Trophoblast cell (in vitro differentiated cells and primary cell): Measurements from ENCODE around the gene ITGAE.

Experiments
- DNase-seq, 2 donors: peaks; one replicate each; pipeline ENCODE4 v3.0.0-alpha.2; 2016
- H2AFZ ChIP-seq: 2 replicates; pipeline ENCODE4 v1.6.1; 2013; ENCODE audit warnings: low read length, moderate library complexity, mild to moderate bottlenecking; ENCODE audit not compliant: insufficient read depth, poor library complexity
- H2AK5ac ChIP-seq: 2 replicates; pipeline ENCODE4 v1.6.1; 2013; ENCODE audit warnings: mild to moderate bottlenecking, low read length
- H2BK120ac ChIP-seq: 2 replicates; pipeline ENCODE4 v1.6.1; 2013; ENCODE audit warnings: low read length, mild to moderate bottlenecking, moderate library complexity; ENCODE audit not compliant: insufficient read depth, poor library complexity
- H2BK12ac ChIP-seq: 2 replicates; pipeline ENCODE4 v1.6.1; 2013; ENCODE audit warnings: mild to moderate bottlenecking, low read length, moderate library complexity
- H2BK5ac ChIP-seq: 2 replicates; pipeline ENCODE4 v1.6.1; 2013; ENCODE audit warnings: low read length, low read depth, moderate library complexity, mild to moderate bottlenecking; ENCODE audit not compliant: poor library complexity
- H3K14ac ChIP-seq: 2 replicates; pipeline ENCODE4 v1.6.1; 2013; ENCODE audit warnings: mild to moderate bottlenecking, low read length
- H3K18ac ChIP-seq: 2 replicates; pipeline ENCODE4 v1.6.1; 2013; ENCODE audit warnings: mild to moderate bottlenecking, low read length
- H3K23ac ChIP-seq: 2 replicates; pipeline ENCODE4 v1.6.1; 2013; ENCODE audit warnings: low read length
- H3K27ac ChIP-seq: 2 replicates; pipeline ENCODE4 v1.5.1; 2013; ENCODE audit warnings: low read depth, mild to moderate bottlenecking, inconsistent platforms, low read length, moderate library complexity
- H3K27me3 ChIP-seq: 2 replicates; pipeline ENCODE4 v1.6.1; 2013; ENCODE audit warnings: inconsistent platforms, mild to moderate bottlenecking, low read length, moderate library complexity; ENCODE audit not compliant: insufficient read depth
- H3K36me3 ChIP-seq, 2 experiments: 1 replicate in 1 of 2; 2 replicates in 1 of 2; pipeline ENCODE4 v1.6.1; 2013; ENCODE audit warnings: low read length in 2 of 2, mild to moderate bottlenecking in 2 of 2, moderate library complexity in 1 of 2; ENCODE audit not compliant: insufficient read depth in 2 of 2, control insufficient read depth in 1 of 2
- H3K4ac ChIP-seq: 2 replicates; pipeline ENCODE4 v1.6.1; 2013; ENCODE audit warnings: low read depth, mild to moderate bottlenecking, low read length, moderate library complexity
- H3K4me1 ChIP-seq, 2 experiments: 1 replicate in 1 of 2; 2 replicates in 1 of 2; pipeline ENCODE4 v1.6.1; 2013; ENCODE audit warnings: low read length in 2 of 2, mild to moderate bottlenecking in 2 of 2, moderate library complexity in 1 of 2; ENCODE audit not compliant: insufficient read depth in 2 of 2, control insufficient read depth in 1 of 2
- H3K4me2 ChIP-seq: 2 replicates; pipeline ENCODE4 v1.6.1; 2013; ENCODE audit warnings: inconsistent platforms, mild to moderate bottlenecking, low read length, moderate library complexity
- H3K4me3 ChIP-seq: 2 replicates; pipeline ENCODE4 v1.5.1; 2013; ENCODE audit warnings: mild to moderate bottlenecking, low read depth, low read length, inconsistent platforms
- H3K79me1 ChIP-seq: one replicate; pipeline ENCODE4 v1.6.1; 2013; ENCODE audit warnings: low read length
- H3K79me2 ChIP-seq: 2 replicates; pipeline ENCODE4 v1.6.1; 2013; ENCODE audit warnings: low read length, mild to moderate bottlenecking; ENCODE audit not compliant: control insufficient read depth, insufficient read depth, poor library complexity
- H3K9ac ChIP-seq: 2 replicates; pipeline ENCODE4 v1.6.1; 2013; ENCODE audit warnings: mild to moderate bottlenecking, low read length
- H3K9me3 ChIP-seq: 2 replicates; pipeline ENCODE4 v1.6.1; 2013; ENCODE audit warnings: low read depth, mild to moderate bottlenecking, control low read depth, inconsistent platforms, low read length; ENCODE audit not compliant: insufficient read depth
- H4K12ac ChIP-seq: 2 replicates; pipeline ENCODE4 v1.6.1; 2013; ENCODE audit warnings: low read depth, mild to moderate bottlenecking, low read length, moderate library complexity
- H4K8ac ChIP-seq: 2 replicates; pipeline ENCODE4 v1.6.1; 2013; ENCODE audit warnings: low read depth, mild to moderate bottlenecking, low read length, moderate library complexity
- H4K91ac ChIP-seq: one replicate; pipeline ENCODE4 v1.6.1; 2013; ENCODE audit warnings: low read depth, mild to moderate bottlenecking, low read length, moderate library complexity
- WGBS: extraction: QIAGEN DNeasy Blood & Tissue Kit; methylation state at CpG from one replicate; pipeline ENCODE4 v1.1.7; 2013; ENCODE audit warnings: missing lambda C conversion rate; ENCODE audit not compliant: insufficient read length, insufficient coverage; ENCODE audit errors: extremely low coverage; 5-methylcytosine and 5-hydroxymethylcytosine counted together

ITGAE gene

DNA sequence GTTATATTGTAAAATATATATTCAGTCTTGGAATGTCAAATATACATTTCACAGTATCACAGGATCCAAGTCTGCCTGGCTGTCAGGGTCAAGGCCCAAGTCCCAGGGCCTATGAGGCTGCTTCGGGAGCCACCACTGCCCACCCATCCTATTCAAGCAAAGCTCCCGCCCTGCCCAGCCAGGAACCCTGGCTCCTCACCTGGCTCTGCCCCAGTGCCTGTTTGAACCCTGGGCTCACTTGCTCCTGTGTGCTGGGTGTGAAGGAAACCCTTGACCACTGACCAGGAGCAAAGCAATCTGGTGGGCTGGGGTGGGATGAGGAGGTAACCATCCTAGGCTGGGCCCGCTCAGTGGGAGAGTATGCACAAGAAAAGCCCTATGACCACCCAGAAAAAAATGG is 27.0 kb downstream of the ITGAE start:
- no CpG with 5 or more reads among the region's 3 CpGs for WGBS
- no peak overlapping the region for H2BK5ac ChIP-seq
- no peaks in the 10 kb centered on the region for H3K4me1 ChIP-seq
- H4K8ac ChIP-seq = no peak overlapping the region
- no peak overlapping the region for H3K4me2 ChIP-seq
- no peaks in the 10 kb centered on the region for H3K27me3 ChIP-seq
- H2BK120ac ChIP-seq = no peak overlapping the region
- H3K4ac ChIP-seq = no peak overlapping the region
- H3K27ac ChIP-seq = no peak overlapping the region
- no peak overlapping the region for H4K12ac ChIP-seq
- no peak overlapping the region for H3K9ac ChIP-seq
- no peaks in the 10 kb centered on the region for H3K79me1 ChIP-seq
- H2AK5ac ChIP-seq = no peak overlapping the region
- H3K9me3 ChIP-seq = no peaks in the 10 kb centered on the region
- no peaks in the 10 kb centered on the region for H3K79me2 ChIP-seq
- no peak overlapping the region for H2AFZ ChIP-seq
- no peak overlapping the region for H3K23ac ChIP-seq
- DNase-seq = no peak
- H3K36me3 ChIP-seq = no peaks in the 10 kb centered on the region
- no peak overlapping the region for H3K4me3 ChIP-seq
- H2BK12ac ChIP-seq = no peak overlapping the region
- no peak overlapping the region for H4K91ac ChIP-seq
- H3K18ac ChIP-seq = no peak overlapping the region
- H3K14ac ChIP-seq = no peak overlapping the region

DNA sequence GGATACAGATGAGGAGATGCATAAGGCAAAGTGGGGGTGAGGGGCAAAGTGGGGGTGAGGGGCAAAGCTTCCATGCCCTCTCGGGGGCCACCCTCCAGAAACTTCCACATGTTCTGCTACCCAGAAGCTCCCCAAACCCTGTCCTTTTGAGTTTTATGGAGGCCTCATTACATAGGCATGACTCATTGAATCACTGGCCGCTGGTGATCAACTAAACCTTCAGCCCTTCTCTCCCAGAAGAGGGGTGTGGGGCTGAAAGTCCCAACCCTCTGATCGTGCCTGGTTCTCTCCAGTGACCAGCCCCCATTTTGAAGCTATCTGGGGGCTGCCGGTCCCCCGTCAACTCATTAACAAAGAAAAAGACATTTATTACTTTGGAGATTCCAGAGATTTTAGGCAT is 27.5 kb downstream of the ITGAE start:
- Histone ChIP-seq H3K4ac (no peak overlapping the region), H3K9me3 (no peaks in the 10 kb centered on the region), H3K14ac (no peak overlapping the region), H2BK12ac (no peak overlapping the region), H3K79me2 (no peaks in the 10 kb centered on the region), H3K23ac (no peak overlapping the region), H3K4me1 (no peaks in the 10 kb centered on the region), H3K4me2 (no peak overlapping the region), H3K27ac (no peak overlapping the region), H2BK5ac (no peak overlapping the region), H2AFZ (no peak overlapping the region), H3K36me3 (no peaks in the 10 kb centered on the region), H4K12ac (no peak overlapping the region), H3K18ac (no peak overlapping the region), H2AK5ac (no peak overlapping the region), H3K9ac (no peak overlapping the region), H3K4me3 (no peak overlapping the region), H4K8ac (no peak overlapping the region), H4K91ac (no peak overlapping the region), H3K79me1 (no peaks in the 10 kb centered on the region), H2BK120ac (no peak overlapping the region), H3K27me3 (no peaks in the 10 kb centered on the region)
- WGBS = no CpG with 5 or more reads among the region's 5 CpGs
- DNase-seq = no peak

DNA sequence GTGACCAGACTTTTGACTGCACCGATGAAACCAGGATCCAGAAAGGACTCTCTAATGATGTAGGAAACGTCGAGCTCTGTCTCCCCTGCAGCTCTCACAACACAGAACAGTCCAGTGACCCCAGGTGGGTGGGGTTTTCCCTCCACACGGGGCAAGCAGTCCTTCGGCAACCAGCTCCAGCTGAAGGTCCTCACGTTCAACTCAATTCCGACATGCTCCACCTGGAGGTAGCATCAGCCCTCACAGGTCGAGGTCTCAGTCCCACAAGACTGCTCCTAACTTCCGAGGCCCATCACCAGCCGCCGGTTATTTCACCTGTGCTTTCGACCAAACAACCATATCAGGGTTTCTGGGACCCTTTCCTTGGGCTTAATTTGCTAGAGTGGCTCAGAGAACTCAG is 28.2 kb downstream of the ITGAE start:
- Histone ChIP-seq H2BK12ac (no peak overlapping the region), H3K9me3 (peaks cover 2% of the 10 kb centered on the region), H3K23ac (no peak overlapping the region), H3K27me3 (no peaks in the 10 kb centered on the region), H3K18ac (no peak overlapping the region), H3K79me1 (no peaks in the 10 kb centered on the region), H2AK5ac (no peak overlapping the region), H3K27ac (no peak overlapping the region), H3K4me2 (no peak overlapping the region), H3K4me1 (no peaks in the 10 kb centered on the region), H4K91ac (no peak overlapping the region), H3K14ac (no peak overlapping the region), H3K9ac (no peak overlapping the region), H2AFZ (no peak overlapping the region), H3K79me2 (no peaks in the 10 kb centered on the region), H4K12ac (no peak overlapping the region), H4K8ac (no peak overlapping the region), H3K36me3 (no peaks in the 10 kb centered on the region), H3K4ac (no peak overlapping the region), H3K4me3 (no peak overlapping the region), H2BK5ac (no peak overlapping the region), H2BK120ac (no peak overlapping the region)
- no peak for DNase-seq
- no CpG with 5 or more reads among the region's 12 CpGs for WGBS

DNA sequence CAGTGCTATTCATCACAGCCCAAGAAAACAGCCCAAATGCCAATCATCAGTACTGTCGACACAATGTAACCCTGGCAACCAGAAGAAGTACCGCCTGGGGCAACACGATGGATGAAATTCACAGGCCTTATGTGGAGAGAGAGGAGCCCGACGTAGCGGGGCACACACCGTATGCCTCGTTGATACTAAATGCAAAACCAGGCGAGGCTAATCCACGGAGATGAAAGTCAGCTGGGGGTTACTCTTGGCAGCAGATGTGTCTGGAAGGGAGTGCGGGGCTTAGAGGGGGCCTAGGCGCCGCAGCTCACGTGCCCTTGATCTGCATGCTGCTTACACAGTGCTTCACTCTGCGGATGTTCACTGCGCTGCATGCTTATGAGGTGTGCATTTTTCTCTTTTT is 29.8 kb downstream of the ITGAE start:
- Histone ChIP-seq H3K27me3 (no peaks in the 10 kb centered on the region), H4K8ac (no peak overlapping the region)
- WGBS = no CpG with 5 or more reads among the region's 16 CpGs

More for the DNA sequence above, 29.8 kb downstream of the ITGAE start:
- H3K4me2 ChIP-seq = no peak overlapping the region
- H4K91ac ChIP-seq = no peak overlapping the region
- no peak overlapping the region for H2BK120ac ChIP-seq
- no peaks in the 10 kb centered on the region for H3K79me2 ChIP-seq
- H3K18ac ChIP-seq = no peak overlapping the region
- no peaks in the 10 kb centered on the region for H3K4me1 ChIP-seq
- H2BK5ac ChIP-seq = no peak overlapping the region
- H3K79me1 ChIP-seq = no peaks in the 10 kb centered on the region
- no peak for DNase-seq
- H2AK5ac ChIP-seq = no peak overlapping the region
- H3K27ac ChIP-seq = no peak overlapping the region
- H3K14ac ChIP-seq = no peak overlapping the region
- no peak overlapping the region for H3K23ac ChIP-seq
- H4K12ac ChIP-seq = no peak overlapping the region
- H2BK12ac ChIP-seq = no peak overlapping the region
- peaks cover 2% of the 10 kb centered on the region for H3K9me3 ChIP-seq
- H3K4ac ChIP-seq = no peak overlapping the region
- H3K36me3 ChIP-seq = no peaks in the 10 kb centered on the region
- H3K4me3 ChIP-seq = no peak overlapping the region
- no peak overlapping the region for H2AFZ ChIP-seq
- H3K9ac ChIP-seq = no peak overlapping the region
